HG03520 (cell line): ENCODE data around the gene BACH1.

ENCODE experiments used
- ATAC-seq: cut with Tn5 transposase; IDR thresholded peaks from one replicate; pipeline ENCODE4 v1.9.1; 2021; ENCODE audit warnings: mild to moderate bottlenecking, moderate library complexity; ENCODE audit not compliant: unreplicated experiment

Gene BACH1

DNA sequence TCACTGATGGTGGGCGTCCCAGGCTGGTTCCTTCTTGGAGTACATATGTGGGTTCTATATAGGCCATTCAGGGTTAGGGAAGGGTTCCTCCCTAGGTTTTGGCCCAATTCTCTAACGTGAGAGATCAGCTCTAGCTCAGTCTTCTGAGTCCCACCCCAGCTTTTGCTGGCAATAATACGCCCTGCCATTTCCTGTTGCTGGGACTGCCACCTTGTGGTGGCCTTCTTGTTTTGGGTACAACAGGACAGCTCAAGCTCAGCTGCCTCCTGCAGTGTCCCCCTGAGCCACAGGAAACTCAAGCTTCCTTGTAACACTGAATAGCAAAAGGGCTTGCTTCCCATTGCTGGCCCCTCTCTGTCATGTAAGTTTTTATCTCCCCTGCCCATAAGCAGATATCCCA is 77.8 kb downstream of the BACH1 start:
- ATAC-seq, result peak; percentile 55

DNA sequence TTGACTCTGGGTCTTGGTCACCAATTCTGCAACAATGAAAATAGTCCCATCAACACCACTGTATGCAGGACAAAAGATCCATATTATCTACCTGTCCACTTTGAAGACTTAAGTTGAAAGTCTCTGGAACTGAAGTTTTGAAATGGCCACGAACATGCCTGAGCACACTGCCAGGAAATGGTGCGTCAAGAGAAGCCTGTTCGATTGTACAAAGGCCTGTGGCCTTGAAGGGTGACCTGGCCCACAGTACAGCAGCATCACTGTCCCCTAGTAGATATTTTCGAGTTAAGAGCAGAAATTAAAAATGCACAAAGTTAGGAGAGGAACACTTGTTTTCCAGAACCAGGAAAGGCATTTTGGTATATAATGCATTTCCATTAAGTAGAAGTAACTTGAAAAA is 78.5 kb downstream of the BACH1 start:
- ATAC-seq, result no peak

DNA sequence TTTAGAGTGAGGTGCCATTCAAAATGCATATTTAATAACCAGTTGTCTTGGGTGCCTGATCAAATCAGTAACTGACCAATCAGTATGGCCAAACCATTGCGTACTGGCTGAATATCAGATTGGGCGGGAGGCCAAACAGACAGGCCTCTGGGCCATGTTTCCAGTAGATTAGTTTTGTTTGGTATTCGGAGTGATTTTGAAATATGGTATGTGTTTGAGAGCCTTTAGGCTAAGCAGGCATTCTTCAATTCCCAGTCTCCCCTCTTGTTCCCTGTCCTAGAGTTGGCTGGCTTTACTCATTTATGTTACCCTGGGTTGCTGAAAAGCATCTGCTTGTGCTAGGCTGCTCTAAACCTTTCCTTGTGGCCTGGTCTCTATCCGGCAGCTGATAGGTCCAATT is 80.1 kb downstream of the BACH1 start:
- ATAC-seq, result no peak

DNA sequence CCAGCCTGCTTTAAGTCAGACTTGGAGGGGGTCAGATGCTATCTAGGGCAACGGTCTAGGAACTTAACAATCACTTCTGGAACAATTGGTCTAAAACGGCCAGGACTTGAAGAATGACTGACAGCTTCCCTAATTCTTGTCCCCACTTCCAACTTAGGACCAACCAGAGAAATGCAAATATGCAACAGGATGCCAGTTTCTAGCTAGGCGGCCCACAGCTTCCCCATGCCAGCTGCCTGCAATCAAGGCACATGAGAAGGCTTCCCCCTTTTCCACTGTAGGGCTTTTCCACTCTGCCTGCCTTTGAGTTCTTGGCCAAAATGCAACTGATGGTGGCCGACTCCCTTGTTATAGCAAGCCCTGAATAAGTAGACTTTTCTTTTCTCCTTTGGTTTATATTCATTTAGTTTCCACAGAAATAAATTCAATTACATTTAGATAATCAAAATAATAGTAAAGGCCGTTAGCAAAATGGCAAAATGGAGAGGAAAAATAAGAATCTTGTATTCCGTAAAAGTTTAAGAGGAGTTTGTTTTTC is 80.9 kb downstream of the BACH1 start:
- ATAC-seq, result no peak

DNA sequence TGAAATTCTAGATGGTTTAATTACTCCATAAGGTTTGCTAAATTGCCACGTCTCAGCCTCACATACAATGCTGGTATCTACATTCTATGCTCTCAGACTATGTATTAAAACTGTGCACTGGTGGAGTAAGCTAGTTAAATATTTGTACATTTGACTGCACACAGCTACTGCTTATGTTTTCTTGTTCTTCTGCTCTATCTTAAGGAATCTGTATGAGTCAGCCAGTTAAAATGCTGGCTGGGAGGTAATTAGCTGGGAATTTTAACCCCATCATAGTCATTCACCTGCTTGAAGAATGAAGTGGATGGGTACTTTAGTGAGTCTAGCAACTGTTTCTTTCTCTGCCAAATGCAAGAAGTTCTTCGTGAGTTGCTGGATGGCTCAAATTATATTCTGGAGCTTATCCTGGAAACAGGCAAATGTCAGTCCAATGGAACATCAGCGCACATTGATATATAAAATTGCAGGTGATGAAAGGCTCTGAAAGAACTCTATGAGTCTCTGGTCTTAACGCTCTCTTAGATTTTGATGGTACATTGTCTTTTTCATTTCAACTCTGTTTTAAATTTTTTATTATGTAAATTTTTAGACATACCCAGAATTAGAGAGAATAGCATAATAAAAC is 83.4 kb downstream of the BACH1 start:
- no peak for ATAC-seq

DNA sequence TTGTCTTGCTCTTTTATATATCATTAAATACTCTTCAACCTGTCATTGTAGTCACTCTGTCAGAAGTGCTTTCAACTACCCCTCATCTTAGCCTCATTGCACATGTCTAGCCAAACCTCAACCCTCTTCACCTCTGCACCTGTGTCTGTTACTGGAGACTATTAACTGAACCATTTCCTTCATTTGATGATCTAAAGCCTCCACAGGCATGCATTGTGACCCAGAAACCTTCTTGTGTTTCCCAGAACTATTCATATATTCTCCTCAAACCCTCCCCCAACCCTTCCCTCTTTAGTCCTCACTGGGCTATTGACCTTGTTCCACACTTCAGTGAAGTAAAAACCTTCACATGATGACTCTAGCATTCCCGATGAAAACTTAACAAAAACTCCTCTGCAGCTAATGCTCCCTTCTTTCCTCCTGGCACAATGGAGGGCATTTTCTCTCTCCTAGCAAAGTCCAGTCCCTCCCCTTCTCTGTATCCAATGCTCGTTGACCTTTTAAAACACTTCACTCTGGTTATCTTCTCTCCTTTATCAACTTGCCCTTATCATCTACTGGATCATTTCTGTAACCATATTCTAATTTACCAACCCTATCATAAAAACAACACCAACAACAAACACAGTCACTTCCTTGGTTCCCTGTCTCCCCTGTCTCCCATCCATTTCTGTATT is 86.1 kb downstream of the BACH1 start:
- ATAC-seq, result no peak

DNA sequence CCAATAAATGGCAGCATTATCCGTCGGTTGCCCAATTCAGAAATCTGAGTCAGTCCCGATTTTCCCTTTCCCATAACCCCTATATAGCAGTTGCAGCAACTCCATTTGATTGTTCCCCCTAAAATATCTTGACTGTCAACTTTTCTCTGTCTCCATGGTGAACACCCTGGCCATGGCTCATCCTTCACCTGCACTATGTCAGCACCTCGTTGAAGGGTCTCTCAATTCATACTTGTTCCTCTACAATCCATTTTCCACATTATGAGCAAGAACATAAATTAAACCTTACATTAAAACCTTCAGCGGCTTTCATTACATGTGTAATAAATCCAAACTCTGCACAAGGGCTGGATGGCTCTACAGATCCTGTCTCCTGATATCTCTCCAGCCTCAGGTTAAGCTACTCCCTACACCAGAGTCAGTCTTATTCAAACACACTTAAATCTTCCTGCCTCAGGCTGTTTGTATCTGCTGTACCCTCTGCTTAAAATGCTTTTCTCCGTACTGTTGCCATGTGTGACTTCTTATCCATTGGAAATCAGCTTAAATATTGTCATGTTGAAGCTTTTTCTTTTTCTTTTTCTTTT is 87.3 kb downstream of the BACH1 start:
- no peak for ATAC-seq

DNA sequence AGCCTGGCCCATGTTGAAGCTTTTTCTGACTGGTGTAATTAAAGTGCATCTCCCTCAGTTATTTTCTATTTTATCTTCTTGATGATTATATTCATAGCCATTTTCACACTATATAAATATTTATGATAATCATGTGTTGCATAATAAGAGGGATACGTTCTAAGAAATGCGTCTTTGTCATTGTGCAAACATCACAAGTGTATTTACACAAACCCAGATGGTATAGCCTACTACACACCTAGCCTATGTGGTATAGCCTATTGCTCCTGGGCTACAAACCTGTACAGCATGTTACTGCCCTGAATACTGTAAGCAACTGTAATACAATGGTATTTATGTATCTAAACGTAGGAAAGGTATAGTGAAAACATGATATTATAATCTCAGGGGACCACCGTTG is 88.1 kb downstream of the BACH1 start:
- ATAC-seq, result no peak

DNA sequence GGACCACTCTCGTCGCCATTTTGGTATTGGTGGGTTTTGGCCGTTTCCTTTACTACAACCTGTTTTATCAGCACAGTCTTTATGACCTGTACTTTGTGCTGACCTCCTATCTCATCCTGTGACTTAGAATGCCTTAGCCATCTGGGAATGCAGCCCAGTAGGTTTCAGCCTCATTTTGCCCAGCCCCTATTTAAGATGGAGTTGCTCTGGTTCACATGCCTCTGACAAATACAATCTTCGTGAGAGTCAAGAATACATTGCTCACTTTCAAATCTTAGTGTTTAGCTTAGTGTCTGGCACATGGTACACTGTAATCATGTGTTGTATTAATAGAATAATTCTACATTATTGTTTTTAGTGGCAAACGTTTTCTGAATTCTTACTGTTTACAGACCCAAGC is 88.9 kb downstream of the BACH1 start:
- ATAC-seq, result no peak

DNA sequence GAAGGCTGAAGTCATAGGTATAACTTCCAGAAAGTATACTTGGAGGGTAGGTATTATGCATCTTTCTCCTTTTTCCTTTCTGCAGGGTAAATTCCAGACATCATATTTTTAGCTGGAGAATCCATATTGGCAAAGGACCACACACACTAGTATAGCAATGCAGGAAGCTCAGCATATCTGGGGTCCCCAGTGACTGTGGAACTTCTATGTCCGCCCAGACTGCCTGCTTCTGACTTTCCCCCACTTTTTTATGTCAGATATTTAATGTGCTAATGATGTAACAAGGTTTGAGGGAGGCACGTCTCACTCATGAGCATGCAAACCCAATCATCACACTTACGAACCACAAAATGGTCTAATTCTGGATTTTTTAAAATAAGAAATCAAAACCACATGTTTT is 90.4 kb downstream of the BACH1 start:
- no peak for ATAC-seq

DNA sequence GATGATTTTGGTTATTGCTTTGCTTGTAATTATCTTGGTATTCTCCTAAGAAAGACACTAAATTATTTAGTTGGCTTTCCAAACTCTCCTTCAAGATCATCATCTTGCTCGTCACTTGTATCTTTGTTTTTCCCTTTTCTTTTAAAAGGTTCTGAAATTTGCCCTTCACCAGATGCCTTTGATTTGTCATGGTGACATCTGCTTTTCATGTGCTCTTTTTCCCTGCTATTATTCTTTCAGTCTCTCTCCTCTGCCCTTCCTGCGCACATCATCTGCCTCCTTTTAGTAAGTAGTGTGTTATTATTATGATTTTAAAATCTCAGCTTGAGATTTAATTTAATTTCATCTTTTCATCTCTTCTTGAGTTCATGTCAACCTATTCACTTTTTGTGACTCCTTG is 92.1 kb downstream of the BACH1 start:
- no peak for ATAC-seq

DNA sequence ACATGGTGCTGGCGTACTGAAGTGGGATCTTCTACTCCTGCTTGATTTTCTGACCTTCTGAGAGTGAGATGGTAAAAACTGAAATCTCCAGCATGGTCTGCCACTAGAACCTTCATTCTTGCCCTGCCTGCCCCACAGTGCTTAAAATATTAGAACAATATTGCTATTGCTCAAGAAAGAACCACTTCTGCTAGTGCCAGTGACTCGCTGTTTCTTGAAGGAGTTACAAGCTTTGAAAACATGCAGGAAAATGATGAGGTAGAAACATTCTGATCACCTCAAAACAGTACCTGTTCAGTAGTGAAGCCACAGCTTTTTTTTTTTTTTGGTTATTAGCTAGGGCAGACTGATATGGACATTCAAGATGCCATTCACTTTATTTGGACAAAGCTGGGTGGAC is 95.3 kb downstream of the BACH1 start:
- ATAC-seq, result no peak
